ENCODE results near the gene ELOVL1. TPM values are rescaled to one million over a fixed set of nuclear protein-coding genes. Genes with fewer than 3 reads are reported as not detected.

The ELOVL1 gene
- total RNA-seq, 1 experiment from 2014 or later, result 128 TPM

GRCh38 chr1:43368646-43369020 is 822 bp upstream of the ELOVL1 start:
- peaks cover 56% of the 10 kb centered on the region for H3K79me2 ChIP-seq (ENCODE audit: low read length)
- no peaks in the 10 kb centered on the region for H3K9me3 ChIP-seq (ENCODE audit: low read length)
- H3K9me2 ChIP-seq (replicated peaks; ENCODE audit: low read length), result no peaks in the 10 kb centered on the region
- H3K4me1 ChIP-seq (ENCODE audit: insufficient read depth, low read length), result peaks cover 59% of the 10 kb centered on the region
- POLR2A ChIA-PET (ENCODE audit: unreplicated experiment), result interaction anchor here (0.8 kb wide), 1 partner anchor 10 kb away, joined by 3 read pairs; the partner anchor contains the start of gene CDC20
- H3K27ac ChIP-seq (ENCODE audit: low read length), result peak overlapping the region; percentile 88
- CTCF ChIA-PET, result interaction anchor here (0.6 to 1.5 kb wide), 4 partner anchors 10 to 142 kb away, joined by 3 to 6 read pairs (median 4); partner anchors contain the start of gene C1orf210
- H3K36me3 ChIP-seq (ENCODE audit: low read depth, low read length), result peaks cover 15% of the 10 kb centered on the region; the same call in 1 of the 2 replicates
- BruUV-seq (replicated peaks), result TSS peak; percentile 83
- H3K27me3 ChIP-seq (ENCODE audit: low read length), result no peaks in the 10 kb centered on the region
- peak overlapping the region; percentile 86 for H3K4me3 ChIP-seq (ENCODE audit: low read length)
- no peak for ATAC-seq
- peak overlapping the region; percentile 91 for H3K9ac ChIP-seq (ENCODE audit: low read length)
- H4K20me1 ChIP-seq (ENCODE audit: low read length), result no peaks in the 10 kb centered on the region
- no peak for TF ChIP-seq EZH2phosphoT487 (IDR thresholded peaks at IDR 0.05; ENCODE audit: borderline replicate concordance, low read length)
- no peak for TF ChIP-seq CTCF (conservative IDR thresholded peaks at IDR 0.05; ENCODE audit: low read depth, low read length)
- TF ChIP-seq EZH2 (IDR thresholded peaks at IDR 0.05; ENCODE audit: low read length, unreplicated experiment), result no peak
- intact Hi-C loops (cut with micrococcal nuclease), result no loop called here
- peak overlapping the region; percentile 96 for H3K4me2 ChIP-seq (ENCODE audit: low read length)
- no peak for DNase-seq
- H2AFZ ChIP-seq (ENCODE audit: low read length), result peak overlapping the region; percentile 44; the same call in 1 of the 2 replicates
- H3F3A ChIP-seq (ENCODE audit: low read length, unreplicated experiment), result peaks cover 20% of the 10 kb centered on the region

DNA sequence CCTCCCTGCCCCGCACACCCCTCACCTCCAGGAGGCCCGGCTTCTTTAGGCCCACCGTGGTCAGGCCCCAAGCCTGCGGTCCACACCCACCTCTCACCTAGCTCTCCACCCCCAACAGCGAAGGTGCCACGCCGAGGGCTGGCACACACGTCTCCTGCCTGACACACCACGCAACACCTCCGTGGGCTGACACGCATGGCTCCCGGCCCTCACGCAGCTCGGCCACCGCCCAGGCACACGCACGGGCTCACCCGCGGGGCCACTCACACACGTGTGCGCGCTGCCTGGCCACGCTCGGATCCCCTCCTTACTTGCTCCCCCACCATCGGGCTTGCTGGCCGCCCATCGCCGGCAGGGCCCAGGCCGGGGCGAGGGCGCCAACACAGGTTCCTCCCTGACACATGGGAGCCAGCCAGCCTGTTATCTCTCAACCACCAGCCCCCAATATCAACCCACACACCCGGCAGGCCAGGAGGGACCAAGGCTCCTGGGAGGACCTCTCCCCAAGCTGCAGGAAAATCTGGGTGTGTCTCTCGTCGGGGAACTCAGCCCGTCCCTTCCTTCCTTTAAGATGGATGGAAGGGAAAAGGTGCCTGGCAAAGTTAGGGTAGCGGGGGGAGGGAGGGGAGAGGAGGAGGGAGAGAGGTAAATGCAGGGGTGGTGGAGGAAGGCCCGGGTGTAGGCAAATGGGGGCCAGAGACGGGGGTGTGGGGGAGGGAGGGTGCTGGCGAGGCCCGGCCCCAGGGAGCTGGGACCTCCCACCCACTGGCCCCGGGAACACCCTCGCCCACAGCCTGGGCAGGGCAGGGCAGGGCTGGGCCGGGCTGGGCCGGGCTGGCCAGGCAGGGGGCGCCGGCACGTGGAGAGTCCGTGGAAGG is 546 bp downstream of the ELOVL1 start:
- Histone ChIP-seq H3K9me2 (replicated peaks; ENCODE audit: low read length) (no peaks in the 10 kb centered on the region), H3K9me3 (ENCODE audit: low read length) (no peaks in the 10 kb centered on the region), H3K79me2 (ENCODE audit: low read length) (peaks cover 58% of the 10 kb centered on the region), H3K9ac (ENCODE audit: low read length) (peak overlapping the region; percentile 91), H3K36me3 (ENCODE audit: low read depth, low read length) (peaks cover 21% of the 10 kb centered on the region; the same call in 1 of the 2 replicates), H2AFZ (ENCODE audit: low read length) (peak overlapping the region; percentile 65), H4K20me1 (ENCODE audit: low read length) (no peaks in the 10 kb centered on the region), H3F3A (ENCODE audit: low read length, unreplicated experiment) (peaks cover 13% of the 10 kb centered on the region), H3K4me1 (ENCODE audit: insufficient read depth, low read length) (peaks cover 46% of the 10 kb centered on the region), H3K4me3 (ENCODE audit: low read length) (peak overlapping the region; percentile 86), H3K27me3 (ENCODE audit: low read length) (no peaks in the 10 kb centered on the region), H3K27ac (ENCODE audit: low read length) (peak overlapping the region; percentile 88), H3K4me2 (ENCODE audit: low read length) (peak overlapping the region; percentile 97)
- intact Hi-C loops (cut with micrococcal nuclease), result no loop called here
- POLR2A ChIA-PET (ENCODE audit: unreplicated experiment), result interaction anchor here (0.5 to 0.7 kb wide), 3 partner anchors 16 to 1433 kb away, joined by 4 read pairs; partner anchors contain the start of gene PLK3
- CTCF ChIA-PET, result interaction anchor here (1.0 to 1.5 kb wide), 2 partner anchors 47 to 140 kb away, joined by 3 to 4 read pairs; no protein-coding TSS in a partner anchor
- no peak for TF ChIP-seq EZH2phosphoT487 (IDR thresholded peaks at IDR 0.05; ENCODE audit: borderline replicate concordance, low read length)
- no peak for TF ChIP-seq CTCF (conservative IDR thresholded peaks at IDR 0.05; ENCODE audit: low read depth, low read length)
- TF ChIP-seq EZH2 (IDR thresholded peaks at IDR 0.05; ENCODE audit: low read length, unreplicated experiment), result no peak
- peak; percentile 75 for DNase-seq
- TSS peak; percentile 53 for BruUV-seq (replicated peaks)
- peak; percentile 70 for ATAC-seq
